Transverse colon (tissue), 4 donors: ENCODE data around the gene LACC1. TPM values are rescaled to one million over a fixed set of nuclear protein-coding genes. Genes with fewer than 3 reads are reported as not detected.

Experiments used
- DNase-seq: peaks from one replicate; pipeline ENCODE4 v3.0.0-alpha.2; 2019
- H3K27ac ChIP-seq, 4 donors: fragments of 200-600 bp; sonication (generic); 2 replicates each; pipeline ENCODE4 v1.5.1; 2016 to 2018; ENCODE audit warnings: inconsistent platforms in 4 of 4
- H3K27me3 ChIP-seq: fragments of 200-600 bp; sonication (generic); 2 replicates; pipeline ENCODE4 v1.5.1; 2017; ENCODE audit warnings: inconsistent platforms
- H3K36me3 ChIP-seq, 4 donors: fragments of 200-600 bp; sonication (generic); 2 replicates each; pipeline ENCODE4 v1.5.1; 2017 to 2019; ENCODE audit warnings: inconsistent platforms in 4 of 4
- H3K4me1 ChIP-seq, 4 donors: fragments of 200-600 bp; sonication (generic); 2 replicates each; pipeline ENCODE4 v1.5.1; 2017 to 2020; ENCODE audit warnings: inconsistent platforms in 4 of 4
- H3K4me3 ChIP-seq, 4 donors: fragments of 200-600 bp; sonication (generic); 1 replicate in 1 of 4; 2 replicates in 3 of 4; pipeline versions ENCODE4 v1.5.1 to v1.6.1; 2017 to 2019; ENCODE audit warnings: inconsistent platforms in 4 of 4
- H3K9me3 ChIP-seq, 2 donors: fragments of 200-600 bp; sonication (generic); 2 replicates each; pipeline ENCODE4 v1.5.1; 2017 to 2019; ENCODE audit warnings: inconsistent platforms in 2 of 2
- CTCF ChIP-seq, 5 experiments: fragments of 200-600 bp in 3 of 5; fragments of 450-650 bp in 2 of 5; sonication (generic) in 3 of 5; IDR thresholded peaks; 1 replicate in 2 of 5; 2 replicates in 3 of 5; pipeline ENCODE4 v1.5.1; 2016 to 2017; ENCODE audit warnings: antibody characterized with exemption in 5 of 5, inconsistent platforms in 3 of 5, mild to moderate bottlenecking in 2 of 5, moderate library complexity in 1 of 5
- EP300 ChIP-seq: sonication (generic); formaldehyde crosslinking; IDR thresholded peaks from one replicate; pipeline ENCODE4 v1.6.1; 2017; ENCODE audit warnings: antibody characterized with exemption, low read depth
- POLR2A ChIP-seq: fragments of 450-650 bp; IDR thresholded peaks from one replicate; pipeline ENCODE4 v1.6.1; 2016; ENCODE audit warnings: antibody characterized with exemption, mild to moderate bottlenecking, moderate library complexity
- POLR2AphosphoS5 ChIP-seq, 3 donors: sonication (generic); formaldehyde crosslinking; IDR thresholded peaks; one replicate each; pipeline ENCODE4 v1.6.1; 2016; ENCODE audit warnings: antibody characterized with exemption in 3 of 3
- WGBS, 2 donors: methylation state at CpG; one replicate each; pipeline ENCODE4 v1.1.5; 2018; ENCODE audit warnings: low coverage in 1 of 2; 5-methylcytosine and 5-hydroxymethylcytosine counted together
- in situ Hi-C, 4 donors: fragments of 200-750 bp; cut with MboI; loops; one replicate each; pipeline versions ENCODE4 v1.15.0 to v1.15.1; 2017; ENCODE audit warnings: low sequenced_read_pairs in 3 of 4, low pct_ligation_motif_present in 1 of 4, low pct_unique_long_range_greater_than_20kb in 1 of 4
- intact Hi-C: fragments of 100-400 bp; cut with DNase I; formaldehyde crosslinking; loops from one replicate; pipeline ENCODE4 v1.15.1; 2023; ENCODE audit warnings: low total_unique reads
- total RNA-seq, 4 donors: library from RNA; depleted of rRNA; stranded (reverse); fragments of >200 nt; gene quantifications; one replicate each; pipeline ENCODE4 v1.1.0, GENCODE V29; 2016

The LACC1 gene
- total RNA-seq, 4 donors from 2014 or later: 5.6 to 16.1 (median 11.8) TPM

- Histone ChIP-seq H3K27me3 (no peaks in the 10 kb centered on the region), H3K27ac (no peak overlapping the region), H3K9me3 (no peaks in the 10 kb centered on the region), H3K4me1 (no peaks in the 10 kb centered on the region), H3K36me3 (no peaks in the 10 kb centered on the region), H3K4me3 (no peak overlapping the region)
- WGBS, 2 donors: 56 to 59% methylated on average over 2 of the region's 3 CpGs
- TF ChIP-seq CTCF (IDR thresholded peaks at IDR 0.05) (no peak), EP300 (no peak), POLR2AphosphoS5 (IDR thresholded peaks at IDR 0.05) (no peak), POLR2A (no peak)
- intact Hi-C loops: no loop called here
- DNase-seq: no peak
- in situ Hi-C loops: loop anchor here (10.0 to 25.0 kb wide), 4 partner anchors 125 to 1050 kb away; no protein-coding TSS in a partner anchor
These were observed 32.2 kb downstream of the LACC1 start for GRCh38 chr13:43911871-43912270.

GRCh38 chr13:43915451-43915850, 35.7 kb downstream of the LACC1 start:
- in situ Hi-C loops (loop anchor here (10.0 to 25.0 kb wide), 4 partner anchors 122 to 1047 kb away; no protein-coding TSS in a partner anchor), intact Hi-C loops (loop anchor here (5.0 kb wide), 1 partner anchor 132 kb away; no protein-coding TSS in a partner anchor)
- Histone ChIP-seq H3K27me3 (peaks cover 3% of the 10 kb centered on the region), H3K4me1 (no peaks in the 10 kb centered on the region), H3K9me3 (no peaks in the 10 kb centered on the region), H3K27ac (no peak overlapping the region), H3K36me3 (no peaks in the 10 kb centered on the region), H3K4me3 (no peak overlapping the region)
- TF ChIP-seq CTCF (IDR thresholded peaks at IDR 0.05): no peak
- no peak for TF ChIP-seq POLR2AphosphoS5 (IDR thresholded peaks at IDR 0.05)
- TF ChIP-seq POLR2A: no peak
- no peak for TF ChIP-seq EP300
- 65 to 100% methylated on average over 3 to 6 of the region's 6 CpGs for WGBS, 2 donors
- no peak for DNase-seq

GRCh38 chr13:43916828-43917227, 37.1 kb downstream of the LACC1 start:
- no peaks in the 10 kb centered on the region for H3K9me3 ChIP-seq
- TF ChIP-seq CTCF (IDR thresholded peaks at IDR 0.05) (no peak), EP300 (no peak)
- in situ Hi-C loops (loop anchor here (10.0 to 25.0 kb wide), 4 partner anchors 120 to 1045 kb away; no protein-coding TSS in a partner anchor), intact Hi-C loops (loop anchor here (5.0 kb wide), 1 partner anchor 130 kb away; no protein-coding TSS in a partner anchor)
- H3K27ac ChIP-seq: no peak overlapping the region
- WGBS, 2 donors: 20 to 31% methylated on average over 2 of the region's 2 CpGs
- H3K27me3 ChIP-seq: peaks cover 3% of the 10 kb centered on the region
- no peaks in the 10 kb centered on the region for H3K4me1 ChIP-seq
- no peak for DNase-seq
- no peaks in the 10 kb centered on the region for H3K36me3 ChIP-seq
- H3K4me3 ChIP-seq: no peak overlapping the region

- Histone ChIP-seq H3K4me1 (no peaks in the 10 kb centered on the region), H3K27ac (no peak overlapping the region), H3K4me3 (no peak overlapping the region), H3K36me3 (no peaks in the 10 kb centered on the region), H3K27me3 (peaks cover 3% of the 10 kb centered on the region), H3K9me3 (no peaks in the 10 kb centered on the region)
- in situ Hi-C loops (loop anchor here (10.0 to 25.0 kb wide), 4 partner anchors 119 to 1044 kb away; no protein-coding TSS in a partner anchor), intact Hi-C loops (loop anchor here (5.0 kb wide), 1 partner anchor 129 kb away; no protein-coding TSS in a partner anchor)
- no peak for DNase-seq
- WGBS, 2 donors: 73 to 76% methylated on average over 5 of the region's 5 CpGs
- no peak for TF ChIP-seq POLR2A
- no peak for TF ChIP-seq POLR2AphosphoS5 (IDR thresholded peaks at IDR 0.05)
- no peak for TF ChIP-seq CTCF (IDR thresholded peaks at IDR 0.05)
- no peak for TF ChIP-seq EP300
These were observed 38.9 kb downstream of the LACC1 start for GRCh38 chr13:43918636-43919035.
